ENCODE measurements around the gene TBC1D21.
"Not testable (repeated sequence)": the region's sequence is repeated elsewhere in the genome, so short reads cannot be mapped to it uniquely, and the experiment has no call there.

GRCh38 chr15:73938516-73938915 is 65.2 kb downstream of the TBC1D21 start:
- not testable (repeated sequence) for TF ChIP-seq CTCF (conservative IDR thresholded peaks at IDR 0.05; ENCODE audit: low read length); EZH2phosphoT487 (IDR thresholded peaks at IDR 0.05; ENCODE audit: borderline replicate concordance)
